Activated T-cell treated with anti-CD3 and anti-CD28 coated beads for 1 hour (primary cell): ENCODE data around the gene SRSF9.
"Not testable (repeated sequence)": the region's sequence is repeated elsewhere in the genome, so short reads cannot be mapped to it uniquely, and the experiment has no call there.

ENCODE experiments used
- DNase-seq: peaks from one replicate; pipeline ENCODE4 v3.0.0-alpha.2; 2020; ENCODE audit warnings: low read depth

Gene SRSF9

GRCh38 chr12:120447992-120448391 lies 21.6 kb downstream of the SRSF9 start:
- DNase-seq = no peak

DNA sequence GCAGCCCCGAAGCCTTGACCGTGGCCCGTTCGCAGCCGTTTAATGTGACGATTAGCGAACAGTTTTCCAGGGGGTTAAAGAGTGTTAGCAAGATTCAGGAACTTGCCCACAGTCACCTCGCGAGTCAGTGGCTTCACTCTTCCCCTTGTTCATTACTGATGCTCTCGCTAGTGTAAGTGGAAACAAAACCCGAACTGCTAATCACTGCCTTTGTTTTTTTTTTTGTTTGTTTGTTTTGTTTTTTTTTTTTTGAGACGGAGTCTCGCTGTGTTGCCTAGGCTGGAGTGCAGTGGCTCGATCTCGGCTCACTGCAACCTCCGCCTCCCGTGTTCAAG lies 22.7 kb downstream of the SRSF9 start:
- DNase-seq = not testable (repeated sequence)

DNA sequence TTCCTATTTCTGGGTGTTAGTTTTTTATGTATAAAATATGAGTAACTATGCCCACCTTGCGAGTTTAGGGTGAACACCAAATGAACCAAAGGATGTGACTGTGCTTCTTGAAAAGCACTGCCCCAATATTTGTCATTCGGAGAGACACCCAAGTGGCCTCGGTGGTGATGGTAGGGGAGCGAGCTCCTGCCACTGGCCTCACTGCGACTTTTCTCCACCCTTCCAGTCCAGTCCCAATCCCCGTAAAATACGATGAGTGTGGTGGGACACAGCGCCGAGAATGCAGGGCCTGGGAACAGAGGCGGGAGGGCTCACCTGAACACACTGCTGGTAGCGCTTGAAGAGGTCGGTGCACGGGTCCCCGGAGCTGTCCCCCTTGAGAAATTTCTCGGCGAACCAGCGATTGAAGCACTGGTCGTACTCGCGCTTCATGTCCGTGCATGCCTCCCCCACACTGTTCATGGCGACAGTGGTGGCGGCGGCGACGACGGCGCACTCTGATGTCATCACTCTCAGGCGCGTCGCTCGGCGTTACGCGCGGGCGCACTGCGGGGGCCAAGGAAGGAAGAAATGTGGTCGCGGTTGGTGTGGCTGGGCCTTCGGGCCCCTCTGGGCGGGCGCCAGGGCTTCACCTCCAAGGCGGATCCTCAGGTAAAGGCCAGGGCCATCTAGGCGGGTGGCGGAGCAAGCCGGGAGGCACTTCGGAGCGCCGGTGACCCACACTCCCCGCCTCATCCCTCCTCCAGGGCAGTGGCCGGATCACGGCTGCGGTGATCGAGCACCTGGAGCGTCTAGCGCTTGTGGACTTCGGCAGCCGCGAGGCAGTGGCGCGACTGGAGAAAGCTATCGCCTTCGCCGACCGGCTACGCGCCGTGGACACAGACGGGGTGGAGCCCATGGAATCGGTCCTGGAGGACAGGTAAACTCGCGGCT lies 23.4 kb downstream of the SRSF9 start, which contains the start of the genes GATC and TRIAP1:
GATC (plus strand) TSS at position 534 of the 933 bp plus-strand sequence; CDS start at position 571, 37 bp downstream.
TRIAP1 (minus strand) TSS at position 474 of the 933 bp plus-strand sequence; CDS start at position 462, 12 bp downstream.
- DNase-seq = peak; percentile 75

DNA sequence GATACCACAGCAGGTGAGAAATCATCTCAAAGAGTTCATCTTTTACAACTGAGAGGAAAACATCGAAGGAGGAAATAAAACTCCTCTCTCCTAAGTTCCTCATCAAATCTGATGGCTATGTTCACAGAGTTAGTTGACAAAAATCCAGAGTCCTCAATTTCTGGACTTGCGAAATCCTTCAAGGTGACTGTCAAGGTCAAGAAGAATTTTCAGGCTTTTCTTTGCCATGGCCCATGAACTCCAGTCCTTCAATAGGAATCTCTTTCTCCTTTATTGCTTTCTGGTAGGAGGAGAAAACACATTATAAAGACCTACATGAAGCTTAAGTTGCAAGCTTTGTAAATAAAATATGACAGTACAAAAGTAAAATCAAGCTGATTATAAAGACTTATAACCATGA lies 24.9 kb downstream of the SRSF9 start:
- no peak for DNase-seq

DNA sequence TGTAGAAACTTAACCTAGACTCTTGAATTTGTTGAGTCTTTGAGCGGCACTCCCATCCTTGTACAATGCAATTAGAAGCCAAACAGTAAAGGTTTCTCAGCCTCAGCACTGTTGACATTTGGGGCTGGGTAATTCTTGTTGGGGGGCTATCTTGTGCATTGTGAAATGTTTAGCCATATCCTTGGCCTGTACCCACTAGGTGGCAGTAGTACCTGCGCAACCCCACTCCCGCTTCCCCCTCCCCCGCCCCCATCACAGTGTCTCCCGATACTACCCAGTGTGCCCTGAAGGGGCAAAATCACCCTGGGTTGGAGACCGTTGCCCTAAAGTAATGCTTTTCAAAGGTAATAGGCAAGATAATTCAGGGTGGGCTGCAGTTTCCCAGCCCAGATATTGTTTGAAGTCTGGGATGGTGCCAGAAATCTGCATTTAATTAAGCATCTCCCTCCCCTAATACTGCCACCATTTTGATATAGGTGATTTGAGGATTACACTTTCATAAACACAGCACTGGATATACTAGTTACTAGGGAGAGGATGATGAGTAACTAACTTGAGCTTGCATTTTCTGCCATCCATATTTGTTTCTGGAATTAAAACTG lies 29.8 kb downstream of the SRSF9 start:
- DNase-seq = peak; percentile 69

GRCh38 chr12:120438495-120439198 lies 30.9 kb downstream of the SRSF9 start:
- DNase-seq = no peak

DNA sequence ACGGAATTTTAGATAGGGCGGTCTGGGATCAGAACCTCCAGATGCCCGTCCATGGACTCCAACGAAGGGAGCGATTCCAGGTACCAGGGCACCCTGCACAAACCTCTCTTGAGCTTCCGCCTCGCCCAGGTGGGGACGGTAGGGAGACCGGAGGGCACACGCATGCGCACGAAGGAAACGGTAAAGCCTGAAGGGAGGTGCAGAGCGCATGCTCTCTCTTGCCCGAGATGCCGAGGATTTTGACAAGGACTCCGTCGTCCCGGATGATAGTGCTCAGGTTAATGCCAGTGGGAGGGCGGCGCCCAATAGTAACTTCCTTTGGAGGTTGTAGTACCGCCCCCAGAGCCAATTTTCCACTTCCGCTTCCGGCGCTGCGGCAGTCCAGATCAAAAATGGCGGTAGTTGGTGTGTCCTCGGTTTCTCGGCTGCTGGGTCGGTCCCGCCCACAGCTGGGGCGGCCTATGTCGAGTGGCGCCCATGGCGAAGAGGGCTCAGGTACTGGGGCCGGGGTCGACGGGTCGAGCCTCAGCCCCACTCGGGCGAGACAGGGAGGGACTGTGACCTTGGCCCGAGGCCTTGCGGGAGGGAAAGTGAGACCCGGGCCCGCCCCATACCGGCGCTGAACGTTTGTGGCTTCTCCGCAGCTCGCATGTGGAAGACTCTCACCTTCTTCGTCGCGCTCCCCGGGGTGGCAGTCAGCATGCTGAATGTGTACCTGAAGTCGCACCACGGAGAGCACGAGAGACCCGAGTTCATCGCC lies 31.6 kb downstream of the SRSF9 start, which contains the start of gene COX6A1:
COX6A1 (plus strand) TSS at position 379 of the 760 bp plus-strand sequence; CDS start at position 393, 14 bp downstream.
- peak; percentile 93 for DNase-seq

- no peak for DNase-seq
Measured at GRCh38 chr12:120432772-120433525, 36.6 kb downstream of the SRSF9 start.

- DNase-seq = no peak
Measured at GRCh38 chr12:120429368-120429767, 40.2 kb downstream of the SRSF9 start.

DNA sequence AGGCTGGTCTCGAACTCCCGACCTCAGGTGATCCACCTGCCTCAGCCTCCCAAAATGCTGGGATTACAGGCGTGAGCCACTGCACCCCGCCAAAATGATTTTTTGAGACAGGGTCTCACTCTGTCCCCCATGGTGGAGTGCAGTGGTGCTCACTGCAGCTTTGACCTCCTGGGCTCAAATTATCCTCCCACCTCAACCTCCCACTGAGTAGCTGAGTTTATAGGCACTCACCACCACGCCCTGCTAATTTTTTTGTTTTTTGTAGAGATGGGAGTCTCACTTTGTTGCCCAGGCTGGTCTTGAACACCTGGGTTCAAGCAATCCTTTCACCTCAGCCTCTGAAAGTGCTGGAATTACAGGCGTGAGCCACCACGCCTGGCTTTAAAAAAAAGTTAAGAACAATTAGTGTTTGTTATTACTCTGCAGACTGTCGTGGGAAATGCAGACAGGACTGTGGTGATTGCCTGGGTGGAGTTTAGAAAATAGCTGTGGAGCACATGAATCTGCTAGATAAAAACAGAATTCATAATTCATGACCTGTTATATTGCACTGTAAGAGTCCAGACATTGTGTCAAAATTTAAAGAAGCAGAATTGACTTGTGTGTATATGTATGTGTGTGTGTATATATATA lies 40.8 kb downstream of the SRSF9 start:
- DNase-seq = no peak

- DNase-seq = no peak
Measured at GRCh38 chr12:120425797-120426196, 43.8 kb downstream of the SRSF9 start.

DNA sequence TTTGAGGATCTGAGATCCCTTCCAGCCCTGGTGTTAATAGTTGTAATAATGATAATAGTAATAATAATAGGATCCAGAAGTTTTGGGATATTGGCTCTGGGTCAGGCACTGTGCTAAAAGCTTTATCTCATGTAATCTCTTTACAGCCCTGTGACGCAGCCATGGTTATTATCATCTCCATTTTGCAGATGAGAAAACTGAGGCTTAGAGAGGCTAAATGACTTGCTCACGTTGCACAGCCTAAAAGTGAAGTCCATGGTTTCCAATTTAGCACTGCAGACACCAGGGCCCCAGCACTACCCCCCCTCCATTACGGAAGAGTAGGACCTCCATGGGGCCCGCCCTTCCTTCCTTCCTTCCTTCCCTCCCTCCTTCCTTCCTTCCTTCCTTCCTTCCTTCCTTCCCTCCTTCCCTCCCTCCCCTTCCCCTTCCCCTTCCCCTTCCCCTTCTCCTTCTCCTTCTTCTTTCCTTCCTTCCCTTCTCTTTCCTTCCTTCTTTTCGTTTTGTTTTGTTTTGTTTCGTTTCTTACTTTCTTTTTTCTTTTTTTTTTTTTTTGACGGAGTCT lies 46.6 kb downstream of the SRSF9 start:
- no peak for DNase-seq

DNA sequence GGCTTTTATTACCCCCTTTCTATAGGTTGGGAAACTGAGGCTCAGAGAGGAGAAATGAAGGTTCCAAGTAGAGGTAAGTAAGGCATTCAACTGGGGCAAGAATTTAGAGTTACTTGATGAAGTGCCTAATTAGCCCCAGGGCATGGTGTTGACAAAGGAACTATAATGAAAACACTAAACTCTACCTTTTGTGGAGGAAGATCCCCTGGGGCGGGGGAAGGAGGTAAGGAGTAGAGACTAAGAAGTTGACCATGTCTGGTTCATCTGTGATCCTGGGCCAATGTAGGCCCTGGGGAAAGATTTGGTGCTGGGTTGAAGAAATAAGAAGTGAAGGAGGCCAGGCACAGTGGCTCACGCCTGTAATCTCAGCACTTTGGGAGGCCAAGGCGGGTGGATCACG lies 47.8 kb downstream of the SRSF9 start:
- no peak for DNase-seq

- DNase-seq = no peak
Measured at GRCh38 chr12:120417917-120418580, 51.5 kb downstream of the SRSF9 start.

- no peak for DNase-seq
Measured at GRCh38 chr12:120416490-120417216, 52.9 kb downstream of the SRSF9 start.

DNA sequence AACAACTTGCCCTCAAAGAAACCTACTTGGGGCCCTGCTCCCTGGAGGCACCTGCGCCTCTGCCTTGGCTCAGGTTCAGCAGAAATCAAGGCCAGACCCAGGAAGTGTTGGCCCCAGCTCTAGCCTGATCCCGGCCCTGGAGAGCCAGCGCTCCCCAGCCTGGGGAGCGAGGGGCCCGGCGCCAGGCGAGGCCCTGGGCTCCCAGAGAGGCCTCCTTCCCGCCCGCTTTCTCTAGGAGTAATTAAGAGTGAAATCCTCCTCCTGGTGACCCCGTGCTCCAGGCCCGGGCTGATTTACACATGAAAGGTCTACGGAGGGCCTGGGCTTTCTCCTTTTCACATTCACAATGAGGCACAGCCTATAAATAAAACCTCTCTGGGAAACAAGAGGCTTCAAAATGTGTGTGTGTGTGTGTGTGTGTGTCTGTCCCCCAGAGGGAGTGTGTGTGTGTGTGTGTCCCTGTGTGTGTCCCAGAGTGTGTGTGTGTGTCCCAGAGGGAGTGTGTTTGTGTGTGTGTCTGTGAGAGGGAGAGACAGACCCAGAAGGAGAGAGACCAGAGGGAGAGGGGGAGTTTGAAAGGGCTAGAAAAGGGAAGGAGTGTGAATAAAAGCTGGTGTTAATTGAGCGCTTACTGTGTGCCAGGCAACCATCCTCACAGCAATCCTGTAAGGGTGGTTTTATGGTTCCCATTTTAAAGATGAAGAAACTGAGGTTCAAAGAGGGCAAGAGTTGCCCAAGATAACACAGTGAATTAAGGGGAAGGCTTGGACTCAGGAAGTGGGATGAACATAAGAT lies 55.5 kb downstream of the SRSF9 start:
- no peak for DNase-seq

DNA sequence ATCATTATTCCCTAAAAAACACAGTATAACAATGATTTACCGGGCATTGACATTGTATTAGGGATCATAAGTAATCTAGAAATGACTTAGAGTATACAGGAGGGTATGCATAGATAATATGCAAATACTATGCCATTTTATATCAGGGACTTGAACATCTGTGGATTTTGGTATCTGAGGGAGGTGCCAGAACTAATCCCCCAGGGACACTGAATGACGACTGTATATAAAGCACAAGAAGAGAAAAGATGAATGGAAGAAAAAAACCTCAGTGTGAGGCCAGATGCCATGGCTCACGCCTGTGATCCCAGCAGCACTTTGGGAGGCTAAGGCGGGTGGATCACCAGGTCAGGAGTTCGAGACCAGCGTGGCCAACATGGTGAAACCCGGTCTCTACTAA lies 57.1 kb downstream of the SRSF9 start:
- DNase-seq = no peak
